ENCODE results near the gene HIVEP3.

- TF ChIP-seq KLF16 (tag by site-specific recombination; IDR thresholded peaks at IDR 0.05), result no peak
- no peak for TF ChIP-seq CTCF (tag by site-specific recombination; IDR thresholded peaks at IDR 0.05)
- TF ChIP-seq ZNF549 (tag by site-specific recombination; IDR thresholded peaks at IDR 0.05), result no peak
- TF ChIP-seq PBX3 (CRISPR knock-in tag; IDR thresholded peaks at IDR 0.05), result no peak
Measured at GRCh38 chr1:41917076-41917475, 1.6 kb downstream of the HIVEP3 start.

Measured in HEK293 (cell line).